Mesenchymal stem cell (in vitro differentiated cells and primary cell): ENCODE results near the gene TMEFF1.
A peak's percentile ranks its signal among the peaks of the same experiment; 100 is the strongest.

Source experiments
- DNase-seq: peaks from one replicate; pipeline ENCODE4 v3.0.0-alpha.2; 2013
- H2AFZ ChIP-seq: one replicate; pipeline ENCODE4 v1.6.1; 2013; ENCODE audit warnings: low read depth, mild to moderate bottlenecking, control low read depth, inconsistent platforms, low read length, moderate library complexity
- H2AK5ac ChIP-seq: 2 replicates; pipeline ENCODE4 v1.6.1; 2013; ENCODE audit warnings: low read length, moderate library complexity, mild to moderate bottlenecking, inconsistent platforms; ENCODE audit not compliant: severe bottlenecking
- H2BK120ac ChIP-seq: one replicate; pipeline ENCODE4 v1.6.1; 2013; ENCODE audit warnings: low read depth, mild to moderate bottlenecking, inconsistent platforms, low read length, moderate library complexity
- H2BK12ac ChIP-seq, 2 experiments: one replicate each; pipeline ENCODE4 v1.6.1; 2013; ENCODE audit warnings: inconsistent platforms in 2 of 2, low read length in 2 of 2, mild to moderate bottlenecking in 2 of 2, moderate library complexity in 2 of 2, control low read depth in 1 of 2
- H2BK15ac ChIP-seq: one replicate; pipeline ENCODE4 v1.6.1; 2013; ENCODE audit warnings: mild to moderate bottlenecking, low read depth, inconsistent platforms; ENCODE audit not compliant: poor library complexity, severe bottlenecking
- H2BK5ac ChIP-seq: 2 replicates; pipeline ENCODE4 v1.6.1; 2013; ENCODE audit warnings: low read depth, mild to moderate bottlenecking, low read length, control low read depth, inconsistent platforms; ENCODE audit not compliant: poor library complexity, severe bottlenecking
- H3K14ac ChIP-seq, 2 experiments: one replicate each; pipeline ENCODE4 v1.6.1; 2013; ENCODE audit warnings: inconsistent platforms in 2 of 2, low read length in 2 of 2, control low read depth in 1 of 2, mild to moderate bottlenecking in 1 of 2, moderate library complexity in 1 of 2
- H3K18ac ChIP-seq, 2 experiments: one replicate each; pipeline ENCODE4 v1.6.1; 2013; ENCODE audit warnings: inconsistent platforms in 2 of 2, low read length in 2 of 2, control low read depth in 1 of 2, low read depth in 1 of 2, mild to moderate bottlenecking in 1 of 2
- H3K23ac ChIP-seq, 2 experiments: one replicate each; pipeline ENCODE4 v1.6.1; 2013; ENCODE audit warnings: inconsistent platforms in 2 of 2, low read length in 2 of 2, mild to moderate bottlenecking in 2 of 2, moderate library complexity in 2 of 2, control low read depth in 1 of 2
- H3K27ac ChIP-seq: 2 replicates; pipeline ENCODE4 v1.5.1; 2013; ENCODE audit warnings: mild to moderate bottlenecking, moderate library complexity, low read length, control low read depth, inconsistent platforms; ENCODE audit not compliant: poor library complexity, severe bottlenecking
- H3K27me3 ChIP-seq, 2 experiments: 2 replicates each; pipeline versions ENCODE4 v1.6.1 to v1.7.0; 2013; ENCODE audit warnings: low read length in 2 of 2, mild to moderate bottlenecking in 2 of 2, moderate library complexity in 2 of 2, control low read depth in 1 of 2, inconsistent platforms in 1 of 2; ENCODE audit not compliant: control insufficient read depth in 1 of 2, insufficient read depth in 1 of 2
- H3K36me3 ChIP-seq, 2 experiments: 2 replicates each; pipeline versions ENCODE4 v1.6.1 to v1.7.0; 2013; ENCODE audit warnings: low read length in 2 of 2, control low read depth in 1 of 2, inconsistent platforms in 1 of 2, low read depth in 1 of 2, mild to moderate bottlenecking in 1 of 2; ENCODE audit not compliant: insufficient read depth in 2 of 2, control insufficient read depth in 1 of 2
- H3K4ac ChIP-seq, 2 experiments: one replicate each; pipeline ENCODE4 v1.6.1; 2013; ENCODE audit warnings: inconsistent platforms in 2 of 2, low read length in 2 of 2, mild to moderate bottlenecking in 2 of 2, moderate library complexity in 2 of 2, control low read depth in 1 of 2, low read depth in 1 of 2
- H3K4me1 ChIP-seq: 2 replicates; pipeline ENCODE4 v1.6.1; 2013; ENCODE audit warnings: low read depth, low read length, control low read depth; ENCODE audit not compliant: control insufficient read depth, insufficient read depth
- H3K4me2 ChIP-seq: 2 replicates; pipeline ENCODE4 v1.6.1; 2013; ENCODE audit warnings: low read length, mild to moderate bottlenecking, inconsistent platforms; ENCODE audit not compliant: poor library complexity, severe bottlenecking
- H3K4me3 ChIP-seq, 2 experiments: 2 replicates each; pipeline versions ENCODE4 v1.5.1 to v1.7.0; 2013; ENCODE audit warnings: low read length in 2 of 2, mild to moderate bottlenecking in 2 of 2, control low read depth in 1 of 2, low read depth in 1 of 2; ENCODE audit not compliant: insufficient read depth in 1 of 2
- H3K79me1 ChIP-seq: replicated peaks from 2 replicates; pipeline ENCODE4 v1.6.1; 2013; ENCODE audit warnings: mild to moderate bottlenecking, control low read depth, low read length, inconsistent platforms; ENCODE audit not compliant: poor library complexity, severe bottlenecking
- H3K9ac ChIP-seq: 2 replicates; pipeline ENCODE4 v1.7.0; 2013; ENCODE audit warnings: mild to moderate bottlenecking, low read length, moderate library complexity
- H3K9me3 ChIP-seq: 2 replicates; pipeline ENCODE4 v1.7.0; 2013; ENCODE audit warnings: mild to moderate bottlenecking, low read length; ENCODE audit not compliant: control insufficient read depth
- H4K8ac ChIP-seq: one replicate; pipeline ENCODE4 v1.6.1; 2013; ENCODE audit warnings: inconsistent platforms, mild to moderate bottlenecking, low read length, moderate library complexity
- H4K91ac ChIP-seq: one replicate; pipeline ENCODE4 v1.6.1; 2013; ENCODE audit warnings: mild to moderate bottlenecking, low read length, inconsistent platforms
- WGBS: methylation state at CpG from one replicate; pipeline ENCODE4 v1.1.7; 2013; ENCODE audit warnings: mixed read lengths; 5-methylcytosine and 5-hydroxymethylcytosine counted together

Gene TMEFF1

GRCh38 chr9:100534401-100534800, 61.5 kb downstream of the TMEFF1 start:
- no peak overlapping the region for H3K27ac ChIP-seq
- peak overlapping the region; percentile 24 for H3K9ac ChIP-seq
- H3K27me3 ChIP-seq: no peaks in the 10 kb centered on the region
- H3K18ac ChIP-seq: no peak overlapping the region
- H3K4ac ChIP-seq: no peak overlapping the region
- H2BK5ac ChIP-seq: no peak overlapping the region
- no peaks in the 10 kb centered on the region for H3K4me1 ChIP-seq
- H3K14ac ChIP-seq: no peak overlapping the region
- H2AFZ ChIP-seq: no peak overlapping the region
- no peak overlapping the region for H4K91ac ChIP-seq
- peaks cover 2% of the 10 kb centered on the region for H3K79me1 ChIP-seq
- no peak overlapping the region for H4K8ac ChIP-seq
- no peak for DNase-seq
- H2BK12ac ChIP-seq: no peak overlapping the region
- H3K36me3 ChIP-seq: no peaks in the 10 kb centered on the region
- no peak overlapping the region for H2BK120ac ChIP-seq
- peak overlapping the region in 1 of 2 experiments; percentile 35 for H3K4me3 ChIP-seq
- no peaks in the 10 kb centered on the region for H3K9me3 ChIP-seq
- H2BK15ac ChIP-seq: no peak overlapping the region
- no peak overlapping the region for H2AK5ac ChIP-seq
- 96% methylated on average over 3 of the region's 4 CpGs for WGBS
- H3K4me2 ChIP-seq: no peak overlapping the region
- no peak overlapping the region for H3K23ac ChIP-seq

DNA sequence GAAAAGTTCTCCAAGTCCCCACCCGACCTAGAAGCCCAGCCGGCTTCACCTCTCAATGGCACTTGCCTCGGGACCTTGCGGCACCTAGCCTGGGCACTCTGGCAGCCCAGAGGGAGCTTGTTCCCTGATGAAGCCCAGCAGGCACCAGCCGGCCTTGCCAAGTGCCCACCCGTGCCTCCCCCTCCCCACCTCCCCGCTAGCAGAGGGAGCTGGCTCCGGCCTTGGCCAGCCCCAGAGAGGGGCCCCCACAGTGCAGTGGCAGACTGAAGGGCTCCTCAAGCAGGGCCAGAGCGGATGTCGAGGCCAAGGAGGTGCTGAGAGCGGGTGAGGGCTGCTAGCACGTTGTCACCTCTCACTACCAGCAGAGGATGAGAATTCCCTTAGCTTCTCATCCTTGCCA, 67.4 kb downstream of the TMEFF1 start:
- Histone ChIP-seq H3K4ac (no peak overlapping the region), H3K79me1 (peaks cover 2% of the 10 kb centered on the region), H3K23ac (no peak overlapping the region), H3K27me3 (no peaks in the 10 kb centered on the region), H3K9me3 (peaks cover 4% of the 10 kb centered on the region), H3K4me1 (no peaks in the 10 kb centered on the region), H3K4me3 (no peak overlapping the region), H4K91ac (no peak overlapping the region), H3K4me2 (no peak overlapping the region), H3K9ac (no peak overlapping the region), H2BK5ac (no peak overlapping the region), H3K27ac (no peak overlapping the region), H2BK12ac (no peak overlapping the region), H2BK120ac (no peak overlapping the region), H3K36me3 (peaks cover 2 to 6% of the 10 kb centered on the region in 2 experiments), H4K8ac (no peak overlapping the region), H2BK15ac (no peak overlapping the region), H3K14ac (no peak overlapping the region), H2AK5ac (no peak overlapping the region), H3K18ac (no peak overlapping the region), H2AFZ (no peak overlapping the region)
- DNase-seq: no peak
- 98% methylated on average over 12 of the region's 12 CpGs for WGBS

DNA sequence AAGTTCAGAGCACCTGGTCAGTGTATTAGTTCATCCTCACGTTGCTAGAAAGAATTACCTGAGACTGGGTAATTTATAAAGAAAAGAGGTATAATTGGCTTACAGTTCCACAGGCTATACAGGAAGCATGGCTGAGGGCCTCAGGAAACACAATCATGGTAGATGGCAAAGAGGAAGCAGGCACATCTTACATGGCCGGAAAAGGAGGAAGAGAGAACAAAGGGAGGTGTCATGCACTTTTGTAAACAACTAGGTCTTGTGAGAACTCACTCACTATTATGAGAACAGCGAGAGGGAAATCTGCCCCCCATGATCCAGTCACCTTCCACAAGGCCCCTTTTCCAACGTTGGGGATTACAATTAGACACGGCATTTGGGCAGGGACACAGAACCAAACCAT, 76.1 kb downstream of the TMEFF1 start:
- Histone ChIP-seq H3K9me3 (peaks cover 3% of the 10 kb centered on the region), H2AK5ac (no peak overlapping the region), H2BK15ac (no peak overlapping the region), H3K4me2 (no peak overlapping the region), H2BK120ac (no peak overlapping the region), H3K4me1 (no peaks in the 10 kb centered on the region), H3K23ac (no peak overlapping the region), H3K79me1 (no peaks in the 10 kb centered on the region), H2BK5ac (no peak overlapping the region), H3K18ac (no peak overlapping the region), H3K36me3 (peaks cover 2 to 35% of the 10 kb centered on the region in 2 experiments), H4K8ac (no peak overlapping the region), H3K27me3 (no peaks in the 10 kb centered on the region), H3K14ac (no peak overlapping the region), H2BK12ac (no peak overlapping the region), H3K9ac (no peak overlapping the region), H3K27ac (no peak overlapping the region), H3K4me3 (no peak overlapping the region), H4K91ac (no peak overlapping the region), H3K4ac (no peak overlapping the region), H2AFZ (no peak overlapping the region)
- over 99% methylated on average over 3 of the region's 5 CpGs for WGBS
- no peak for DNase-seq

DNA sequence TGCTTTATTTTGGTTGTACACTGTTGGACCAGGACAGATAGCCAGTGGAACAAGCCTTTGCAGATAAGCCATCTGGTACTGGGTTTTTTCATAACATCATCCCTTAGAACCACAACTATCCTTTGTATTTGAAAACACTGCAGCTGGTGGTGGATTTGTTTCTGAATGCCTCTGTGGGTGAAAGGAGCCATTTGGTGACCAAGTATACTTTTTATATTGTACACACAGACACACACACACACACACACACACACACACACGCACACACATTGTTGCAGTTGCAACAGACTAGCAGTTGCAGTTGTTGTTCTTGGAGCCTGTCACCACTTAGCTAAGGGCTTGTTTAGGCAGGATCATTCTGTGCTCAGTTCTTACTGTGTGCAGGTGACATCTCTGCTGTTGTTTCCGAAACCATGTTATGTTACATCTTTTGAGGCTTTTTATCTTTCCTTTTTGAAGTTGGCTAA, 82.0 kb downstream of the TMEFF1 start:
- H3K4me1 ChIP-seq: no peaks in the 10 kb centered on the region
- H2BK5ac ChIP-seq: no peak overlapping the region
- H3K9ac ChIP-seq: no peak overlapping the region
- H3K4me2 ChIP-seq: no peak overlapping the region
- H3K27me3 ChIP-seq: no peaks in the 10 kb centered on the region
- H3K36me3 ChIP-seq: peaks cover 0 to 13% of the 10 kb centered on the region in 2 experiments
- no peak overlapping the region for H3K18ac ChIP-seq
- no peak overlapping the region for H4K8ac ChIP-seq
- H3K4ac ChIP-seq: no peak overlapping the region
- 100% methylated on average over 2 of the region's 2 CpGs for WGBS
- no peaks in the 10 kb centered on the region for H3K79me1 ChIP-seq
- no peak overlapping the region for H2BK120ac ChIP-seq
- no peaks in the 10 kb centered on the region for H3K9me3 ChIP-seq
- no peak overlapping the region for H3K4me3 ChIP-seq
- no peak overlapping the region for H3K27ac ChIP-seq
- no peak overlapping the region for H2AK5ac ChIP-seq
- H3K14ac ChIP-seq: no peak overlapping the region
- H4K91ac ChIP-seq: no peak overlapping the region
- no peak overlapping the region for H2BK15ac ChIP-seq
- H2BK12ac ChIP-seq: no peak overlapping the region
- H3K23ac ChIP-seq: no peak overlapping the region
- peak; percentile 33 for DNase-seq
- H2AFZ ChIP-seq: peak overlapping the region; percentile 11
